Coronary artery (tissue), 2 donors: Measurements from ENCODE around the gene PIGBOS1.

Source experiments
- DNase-seq: peaks from one replicate; pipeline ENCODE4 v3.0.0-alpha.2; 2017; ENCODE audit warnings: low spot score
- H3K27ac ChIP-seq, 2 donors: fragments of 200-600 bp; sonication (generic); one replicate each; pipeline ENCODE4 v1.5.1; 2016 to 2019
- H3K4me3 ChIP-seq: fragments of 200-600 bp; sonication (generic); 2 replicates; pipeline ENCODE4 v1.5.1; 2016; ENCODE audit warnings: mild to moderate bottlenecking, moderate library complexity
- TF ChIP-seq, protein P1 (sequence below): fragments of 200-600 bp; sonication (generic); IDR thresholded peaks from one replicate; pipeline ENCODE4 v1.5.1; 2019; ENCODE audit warnings: antibody characterized with exemption

Gene PIGBOS1

DNA sequence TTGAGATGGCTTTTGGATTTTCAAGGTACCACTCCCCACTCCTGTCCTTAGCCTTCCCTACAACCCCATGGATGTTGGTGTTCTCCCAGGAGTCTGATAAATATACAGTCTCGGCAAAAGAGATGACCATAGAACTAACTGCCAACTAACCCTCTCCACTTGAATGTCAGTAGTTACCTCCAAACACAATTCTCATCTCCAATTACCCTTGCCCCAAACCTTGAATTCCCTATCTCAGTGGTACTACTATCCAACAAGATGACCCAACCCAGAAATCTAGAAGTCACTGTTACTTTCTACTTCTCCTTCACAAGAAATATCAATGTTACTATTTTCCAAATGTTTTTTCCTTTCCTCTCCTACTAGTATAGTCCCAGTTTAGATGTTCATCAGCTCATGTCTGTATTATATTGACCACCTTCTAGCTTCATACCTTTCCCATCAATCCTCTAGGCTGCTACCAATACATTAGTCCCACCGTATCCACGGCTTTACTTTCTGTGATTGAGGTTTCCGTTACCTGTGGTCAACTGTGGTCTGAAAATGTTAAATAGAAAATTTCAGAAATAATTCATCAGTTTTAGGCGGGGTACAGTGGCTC lies 38.2 kb upstream of the PIGBOS1 start:
- H3K27ac ChIP-seq, result no peak overlapping the region
- TF ChIP-seq, protein P1, sequence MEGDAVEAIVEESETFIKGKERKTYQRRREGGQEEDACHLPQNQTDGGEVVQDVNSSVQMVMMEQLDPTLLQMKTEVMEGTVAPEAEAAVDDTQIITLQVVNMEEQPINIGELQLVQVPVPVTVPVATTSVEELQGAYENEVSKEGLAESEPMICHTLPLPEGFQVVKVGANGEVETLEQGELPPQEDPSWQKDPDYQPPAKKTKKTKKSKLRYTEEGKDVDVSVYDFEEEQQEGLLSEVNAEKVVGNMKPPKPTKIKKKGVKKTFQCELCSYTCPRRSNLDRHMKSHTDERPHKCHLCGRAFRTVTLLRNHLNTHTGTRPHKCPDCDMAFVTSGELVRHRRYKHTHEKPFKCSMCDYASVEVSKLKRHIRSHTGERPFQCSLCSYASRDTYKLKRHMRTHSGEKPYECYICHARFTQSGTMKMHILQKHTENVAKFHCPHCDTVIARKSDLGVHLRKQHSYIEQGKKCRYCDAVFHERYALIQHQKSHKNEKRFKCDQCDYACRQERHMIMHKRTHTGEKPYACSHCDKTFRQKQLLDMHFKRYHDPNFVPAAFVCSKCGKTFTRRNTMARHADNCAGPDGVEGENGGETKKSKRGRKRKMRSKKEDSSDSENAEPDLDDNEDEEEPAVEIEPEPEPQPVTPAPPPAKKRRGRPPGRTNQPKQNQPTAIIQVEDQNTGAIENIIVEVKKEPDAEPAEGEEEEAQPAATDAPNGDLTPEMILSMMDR, result no peak
- no peak overlapping the region for H3K4me3 ChIP-seq
- DNase-seq, result no peak

- no peak for DNase-seq
- TF ChIP-seq, protein P1, result no peak
- Histone ChIP-seq H3K27ac (no peak overlapping the region), H3K4me3 (no peak overlapping the region)
These were observed 34.1 kb upstream of the PIGBOS1 start for GRCh38 chr15:55353025-55353424.

DNA sequence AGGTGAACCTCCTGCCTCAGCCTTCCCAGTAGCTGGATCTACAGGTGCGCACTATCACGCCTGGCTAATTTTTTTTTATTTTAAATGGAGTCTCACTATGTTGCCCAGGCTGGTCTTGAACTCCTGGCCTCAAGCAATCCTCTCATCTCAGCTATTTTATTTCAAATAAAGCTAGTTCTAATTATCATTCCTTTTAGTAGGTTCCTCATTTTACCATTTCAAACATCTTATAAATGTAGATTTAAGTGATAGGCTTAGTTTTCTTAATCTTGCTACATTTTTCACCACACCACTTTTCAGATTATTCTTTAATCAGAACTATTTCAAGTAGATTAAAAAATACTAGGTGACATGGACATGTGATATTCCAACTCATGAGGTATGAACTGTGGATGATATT lies 30.4 kb upstream of the PIGBOS1 start:
- TF ChIP-seq, protein P1, result no peak
- H3K27ac ChIP-seq, result no peak overlapping the region
- no peak overlapping the region for H3K4me3 ChIP-seq
- no peak for DNase-seq

DNA sequence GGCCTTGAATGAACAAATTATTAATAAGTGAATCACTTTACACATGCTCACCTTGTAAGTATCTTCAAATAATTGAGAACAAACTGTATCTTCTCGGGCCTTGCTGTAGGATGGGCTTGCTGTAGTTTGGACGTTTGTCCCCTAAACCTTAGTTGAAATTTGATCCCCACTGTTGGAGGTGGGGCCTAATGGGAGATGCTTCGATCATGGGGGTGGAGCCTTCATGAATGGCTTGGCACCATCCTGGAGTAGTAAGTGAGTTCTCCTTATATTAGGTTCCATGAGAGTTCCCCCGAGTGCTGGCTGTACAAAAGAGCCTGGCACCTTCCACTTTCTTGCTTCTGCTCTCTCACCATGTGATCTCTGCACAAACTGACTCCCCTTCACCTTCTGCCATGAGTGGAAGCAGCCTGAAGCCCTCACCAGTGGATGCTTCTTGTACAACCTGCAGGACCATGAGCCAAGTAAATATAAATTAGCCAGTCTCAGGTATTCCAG lies 29.4 kb upstream of the PIGBOS1 start:
- TF ChIP-seq, protein P1, result no peak
- H3K27ac ChIP-seq, result no peak overlapping the region
- no peak overlapping the region for H3K4me3 ChIP-seq

GRCh38 chr15:55344206-55344605 lies 25.3 kb upstream of the PIGBOS1 start:
- peak overlapping the region in 1 of 2 donors; percentile 30 for H3K27ac ChIP-seq
- DNase-seq, result no peak

More for the DNA sequence above, 29.4 kb upstream of the PIGBOS1 start:
- no peak for DNase-seq

GRCh38 chr15:55343168-55343567 lies 24.2 kb upstream of the PIGBOS1 start:
- Histone ChIP-seq H3K4me3 (no peak overlapping the region), H3K27ac (peak overlapping the region; percentile 36 to 50)
- DNase-seq, result no peak
- TF ChIP-seq, protein P1, result no peak

More at GRCh38 chr15:55344206-55344605, 25.3 kb upstream of the PIGBOS1 start:
- TF ChIP-seq, protein P1, result no peak
- no peak overlapping the region for H3K4me3 ChIP-seq

- TF ChIP-seq, protein P1, result no peak
- DNase-seq, result no peak
These were observed 18.2 kb upstream of the PIGBOS1 start for GRCh38 chr15:55337160-55337559.

More at GRCh38 chr15:55337160-55337559, 18.2 kb upstream of the PIGBOS1 start:
- Histone ChIP-seq H3K4me3 (no peak overlapping the region), H3K27ac (no peak overlapping the region)
